Gastroesophageal sphincter (tissue), 4 donors: Measurements from ENCODE around the gene ZNF394. TPM values are rescaled to one million over a fixed set of nuclear protein-coding genes. Genes with fewer than 3 reads are reported as not detected.
"Not testable (repeated sequence)": the region's sequence is repeated elsewhere in the genome, so short reads cannot be mapped to it uniquely, and the experiment has no call there.

ENCODE experiments used
- ATAC-seq: fragments of 150-250 bp; one replicate; pipeline ENCODE4 v1.9.1; 2016; ENCODE audit warnings: mild to moderate bottlenecking, moderate library complexity
- H3K27ac ChIP-seq, 4 donors: fragments of 200-600 bp; sonication (generic) in 3 of 4; 1 replicate in 3 of 4; 2 replicates in 1 of 4; pipeline ENCODE4 v1.5.1; 2016 to 2019
- H3K27me3 ChIP-seq: fragments of 200-600 bp; sonication (generic); one replicate; pipeline ENCODE4 v1.5.1; 2019
- H3K36me3 ChIP-seq, 2 donors: fragments of 200-600 bp; sonication (generic); one replicate each; pipeline ENCODE4 v1.5.1; 2019; ENCODE audit warnings: control low read depth in 1 of 2
- H3K4me1 ChIP-seq, 3 donors: fragments of 200-600 bp; sonication (generic); 1 replicate in 2 of 3; 2 replicates in 1 of 3; pipeline ENCODE4 v1.5.1; 2016 to 2019; ENCODE audit warnings: control low read depth in 2 of 3
- H3K4me3 ChIP-seq, 2 donors: fragments of 200-600 bp; sonication (generic); one replicate each; pipeline ENCODE4 v1.5.1; 2019; ENCODE audit warnings: mild to moderate bottlenecking in 1 of 2, moderate library complexity in 1 of 2
- H3K9me3 ChIP-seq, 3 donors: fragments of 200-600 bp; sonication (generic); one replicate each; pipeline ENCODE4 v1.5.1; 2017 to 2019; ENCODE audit warnings: control low read depth in 2 of 3
- CTCF ChIP-seq, 4 experiments: fragments of 200-600 bp in 2 of 4; fragments of 450-650 bp in 2 of 4; sonication (generic) in 1 of 4; IDR thresholded peaks; one replicate each; pipeline ENCODE4 v1.5.1; 2017 to 2019; ENCODE audit warnings: antibody characterized with exemption in 4 of 4, mild to moderate bottlenecking in 2 of 4, moderate library complexity in 2 of 4
- EP300 ChIP-seq: sonication (generic); formaldehyde crosslinking; IDR thresholded peaks from one replicate; pipeline ENCODE4 v1.6.1; 2017; ENCODE audit warnings: antibody characterized with exemption, mild to moderate bottlenecking
- POLR2A ChIP-seq, 2 donors: fragments of 450-650 bp; IDR thresholded peaks; one replicate each; pipeline ENCODE4 v1.6.1; 2017; ENCODE audit warnings: antibody characterized with exemption in 2 of 2, mild to moderate bottlenecking in 2 of 2, moderate library complexity in 1 of 2
- POLR2AphosphoS5 ChIP-seq: sonication (generic); formaldehyde crosslinking; IDR thresholded peaks from one replicate; pipeline ENCODE4 v1.6.1; 2017; ENCODE audit warnings: antibody characterized with exemption
- WGBS, 2 donors: methylation state at CpG; one replicate each; pipeline ENCODE4 v1.1.5; 2018; ENCODE audit warnings: low coverage in 1 of 2; 5-methylcytosine and 5-hydroxymethylcytosine counted together
- total RNA-seq, 4 donors: library from RNA; depleted of rRNA; stranded (reverse); fragments of >200 nt; gene quantifications; one replicate each; pipeline ENCODE4 v1.1.0, GENCODE V29; 2016

Gene ZNF394
- total RNA-seq, 4 donors from 2014 or later = 29.9 to 54.1 (median 45.1) TPM

- no peak for TF ChIP-seq CTCF (IDR thresholded peaks at IDR 0.05)
- peak in 1 of 2 donors; percentile 15 for TF ChIP-seq POLR2A (IDR thresholded peaks at IDR 0.05)
- Histone ChIP-seq H3K9me3 (no peaks in the 10 kb centered on the region), H3K36me3 (no peaks in the 10 kb centered on the region), H3K4me1 (peaks cover 0 to 48% (median 25%) of the 10 kb centered on the region in 3 donors), H3K27me3 (no peaks in the 10 kb centered on the region), H3K4me3 (peak overlapping the region; percentile 75 to 86), H3K27ac (peak overlapping the region; percentile 63 to 98 (median 93))
- no peak for ATAC-seq
- WGBS, 2 donors = no CpG with 5 or more reads among the region's 19 CpGs
These were observed 4.2 kb upstream of the ZNF394 start for GRCh38 chr7:99504281-99504602.

GRCh38 chr7:99501236-99501635, 1.2 kb upstream of the ZNF394 start:
- not testable (repeated sequence) for H3K27me3 ChIP-seq, H3K9me3 ChIP-seq, H3K4me3 ChIP-seq, ATAC-seq
- 83 to 92% methylated on average over 1 to 10 of the region's 12 CpGs for WGBS, 2 donors
- Histone ChIP-seq H3K4me1 (peaks cover 2 to 56% (median 27%) of the 10 kb centered on the region in 3 donors), H3K36me3 (peaks cover 0 to 23% of the 10 kb centered on the region in 2 donors), H3K27ac (peak overlapping the region in 2 of 4 donors; percentile 96 to 97)

- ATAC-seq = no peak
- H3K36me3 ChIP-seq = peaks cover 0 to 29% of the 10 kb centered on the region in 2 donors
- H3K27me3 ChIP-seq = no peaks in the 10 kb centered on the region
- WGBS, 2 donors = 50 to 58% methylated on average over 8 to 9 of the region's 16 CpGs
- no peak for TF ChIP-seq CTCF (IDR thresholded peaks at IDR 0.05)
- TF ChIP-seq POLR2AphosphoS5 = no peak
- no peak for TF ChIP-seq EP300
- TF ChIP-seq POLR2A (IDR thresholded peaks at IDR 0.05) = no peak
- H3K4me3 ChIP-seq = peak overlapping the region; percentile 85 to 88
- H3K9me3 ChIP-seq = no peaks in the 10 kb centered on the region
- H3K4me1 ChIP-seq = peaks cover 2 to 51% (median 21%) of the 10 kb centered on the region in 3 donors
- peak overlapping the region; percentile 77 to 97 (median 96) for H3K27ac ChIP-seq
These were observed 542 bp upstream of the ZNF394 start for GRCh38 chr7:99500637-99501009.

- Histone ChIP-seq H3K27me3 (no peaks in the 10 kb centered on the region), H3K36me3 (peaks cover 0 to 42% of the 10 kb centered on the region in 2 donors), H3K4me3 (peak overlapping the region; percentile 85 to 88), H3K27ac (peak overlapping the region; percentile 77 to 97 (median 96)), H3K9me3 (peaks cover 0 to 12% (median 0%) of the 10 kb centered on the region in 3 donors), H3K4me1 (peaks cover 2 to 47% (median 21%) of the 10 kb centered on the region in 3 donors)
- 3% methylated on average over 10 of the region's 14 CpGs; no CpG with 5 or more reads in 1 of the 2 donors for WGBS, 2 donors
- no peak for TF ChIP-seq POLR2A (IDR thresholded peaks at IDR 0.05)
- TF ChIP-seq CTCF (IDR thresholded peaks at IDR 0.05) = no peak
- TF ChIP-seq EP300 = no peak
- TF ChIP-seq POLR2AphosphoS5 = no peak
- ATAC-seq = no peak
These were observed 735 bp downstream of the ZNF394 start for GRCh38 chr7:99499371-99499720.

GRCh38 chr7:99498546-99498944, 1.5 kb downstream of the ZNF394 start:
- no peak for ATAC-seq
- TF ChIP-seq POLR2A (IDR thresholded peaks at IDR 0.05) (no peak), POLR2AphosphoS5 (no peak), CTCF (IDR thresholded peaks at IDR 0.05) (no peak), EP300 (no peak)
- Histone ChIP-seq H3K27ac (peak overlapping the region in 1 of 4 donors; percentile 97), H3K4me3 (peak overlapping the region; percentile 85 to 88), H3K9me3 (peaks cover 0 to 20% (median 0%) of the 10 kb centered on the region in 3 donors), H3K4me1 (peaks cover 2 to 42% (median 21%) of the 10 kb centered on the region in 3 donors), H3K36me3 (peaks cover 4 to 50% of the 10 kb centered on the region in 2 donors), H3K27me3 (no peaks in the 10 kb centered on the region)
- WGBS, 2 donors = 50 to 68% methylated on average over 2 to 10 of the region's 11 CpGs
